Stimulated activated CD8-positive, alpha-beta memory T cell treated with anti-CD3 and anti-CD28 coated beads, Interleukin-12 subunit alpha, Interleukin-12 subunit beta, amount 100 ng/mL, for 4 hours (primary cell): Measurements from ENCODE around the gene MRM3.
"Not testable (repeated sequence)": the region's sequence is repeated elsewhere in the genome, so short reads cannot be mapped to it uniquely, and the experiment has no call there.

Experiments used
- DNase-seq: peaks from one replicate; pipeline ENCODE4 v3.0.0-alpha.2; 2020; ENCODE audit warnings: low read depth

The MRM3 gene

GRCh38 chr17:825216-825615 is 43.1 kb downstream of the MRM3 start:
- no peak for DNase-seq

GRCh38 chr17:826778-827177 is 44.6 kb downstream of the MRM3 start:
- DNase-seq: no peak

- no peak for DNase-seq
Observed at GRCh38 chr17:828761-829160, 46.6 kb downstream of the MRM3 start.

GRCh38 chr17:829614-830013 is 47.5 kb downstream of the MRM3 start:
- not testable (repeated sequence) for DNase-seq

- no peak for DNase-seq
Observed at GRCh38 chr17:830381-830780, 48.2 kb downstream of the MRM3 start.

- no peak for DNase-seq
Observed at GRCh38 chr17:830950-831349, 48.8 kb downstream of the MRM3 start.

GRCh38 chr17:834136-834535 is 52.0 kb downstream of the MRM3 start:
- DNase-seq: no peak

- no peak for DNase-seq
Observed at GRCh38 chr17:835263-835662, 53.1 kb downstream of the MRM3 start.

GRCh38 chr17:835721-836120 is 53.6 kb downstream of the MRM3 start:
- not testable (repeated sequence) for DNase-seq

GRCh38 chr17:836151-836550 is 54.0 kb downstream of the MRM3 start:
- no peak for DNase-seq

- DNase-seq: no peak
Observed at GRCh38 chr17:838486-838885, 56.3 kb downstream of the MRM3 start.

- DNase-seq: no peak
Observed at GRCh38 chr17:841313-841712, 59.2 kb downstream of the MRM3 start.
